HS-27A (cell line): Measurements from ENCODE around the gene MISP3.
"Not testable (repeated sequence)": the region's sequence is repeated elsewhere in the genome, so short reads cannot be mapped to it uniquely, and the experiment has no call there.

Experiments
- DNase-seq: peaks from one replicate; pipeline ENCODE4 v3.0.0-alpha.2; 2012; ENCODE audit warnings: low read depth, missing footprints

MISP3 gene

DNA sequence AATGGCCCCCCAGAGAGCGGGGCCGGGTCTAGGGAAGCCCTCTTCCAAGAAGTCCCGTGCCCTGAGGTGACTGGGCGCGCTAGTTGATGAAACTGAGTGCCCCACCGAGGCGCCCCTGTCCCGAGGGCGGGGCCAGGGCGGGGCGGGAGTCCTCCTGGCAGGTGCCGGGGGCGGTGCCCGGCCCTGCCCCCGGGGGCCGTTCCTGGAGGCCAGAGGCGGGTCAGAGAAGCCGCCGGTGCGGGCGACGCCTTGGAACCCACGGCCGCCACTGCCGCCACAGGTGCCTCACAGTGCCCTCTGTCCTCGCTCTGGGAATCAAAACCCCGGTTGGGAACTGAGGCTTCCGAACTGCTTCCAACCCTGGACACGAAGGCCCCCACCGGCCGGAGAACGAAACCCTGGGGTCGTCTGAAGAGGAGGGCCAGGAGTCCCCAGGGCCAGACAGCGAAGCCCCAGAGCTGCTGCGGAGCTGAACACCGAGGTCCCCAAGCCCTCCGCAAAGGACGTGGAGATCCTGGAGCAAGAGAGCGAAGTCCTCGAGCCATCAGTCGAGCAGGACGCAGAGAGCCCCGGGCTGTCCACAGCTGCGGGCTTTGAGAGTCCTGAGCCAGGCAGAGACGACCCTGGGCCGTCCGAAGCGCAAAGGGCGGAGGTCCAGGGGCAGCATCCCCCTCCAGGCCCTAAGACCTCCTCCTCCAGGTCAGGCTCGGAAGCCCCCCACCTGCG is at the start of gene MISP3:
Gene MISP3, plus strand, starts transcription at position 252 of the 726 bp plus-strand sequence. CDS start 524 bp downstream, outside the sequence.
- DNase-seq, result no peak

DNA sequence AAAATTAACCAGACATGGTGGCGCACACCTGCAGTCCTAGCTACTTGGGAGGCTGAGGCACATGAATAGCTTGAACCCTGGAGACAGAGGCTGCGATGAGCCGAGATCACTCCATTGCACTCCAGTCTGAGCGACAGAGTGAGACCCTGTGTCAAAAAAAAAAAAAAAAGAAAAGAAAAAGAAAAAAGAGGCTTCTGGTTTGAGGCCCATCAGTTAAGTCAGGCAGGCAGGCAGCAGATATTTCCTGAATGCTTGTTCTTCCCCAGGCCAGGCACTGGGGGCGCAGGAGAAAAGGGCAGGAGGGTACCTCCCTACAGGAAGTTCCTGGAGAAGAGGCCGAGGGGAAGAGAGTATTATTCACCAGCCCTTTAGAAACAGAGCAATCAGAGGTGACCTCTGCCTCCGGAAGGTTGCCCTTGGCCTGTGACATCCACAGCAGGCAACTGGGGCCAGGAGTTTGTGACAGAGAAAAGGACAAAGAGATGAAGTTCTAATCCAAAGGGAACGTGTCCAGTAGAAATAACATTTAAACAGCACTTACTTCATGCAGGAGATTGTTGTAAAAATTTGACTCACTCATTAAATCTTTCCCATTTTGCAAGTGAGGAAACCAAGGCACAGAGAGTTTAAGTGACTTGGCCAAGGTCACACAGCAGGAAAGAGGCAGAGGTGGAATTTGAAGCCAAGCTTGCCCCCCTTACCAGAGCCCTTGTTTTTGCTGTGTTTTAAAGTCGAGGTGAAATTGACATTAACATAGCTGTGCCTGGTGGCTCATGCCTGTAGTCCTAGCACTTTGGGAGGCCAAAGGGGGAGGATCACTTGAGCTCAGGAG is 49.0 kb upstream of the MISP3 start:
- no peak for DNase-seq

DNA sequence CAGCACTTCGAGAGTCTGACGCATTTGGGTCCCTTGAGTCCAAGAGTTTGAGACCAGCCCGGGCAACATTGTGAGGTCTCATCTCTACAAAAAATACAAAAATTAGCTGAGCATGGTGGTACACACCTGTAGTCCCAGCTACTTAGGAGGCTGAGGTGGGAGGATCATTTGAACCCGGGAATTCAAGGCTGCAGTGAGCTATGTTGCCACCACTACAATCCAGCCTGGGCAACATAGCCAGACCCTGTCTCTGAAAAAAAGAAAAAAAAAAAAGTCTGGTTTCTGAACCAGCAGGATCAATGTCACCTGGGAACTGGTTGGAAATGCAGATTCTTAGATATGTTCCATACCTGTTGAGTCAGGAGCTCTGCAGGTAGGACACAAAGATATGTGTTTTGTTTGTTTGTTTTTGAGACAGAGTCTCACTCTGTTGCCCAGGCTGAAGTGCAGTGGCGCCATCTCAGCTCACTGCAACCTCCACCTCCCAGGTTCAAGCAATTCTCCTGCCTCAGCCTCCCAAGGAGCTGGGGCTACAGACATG is 45.9 kb upstream of the MISP3 start:
- DNase-seq, result not testable (repeated sequence)

DNA sequence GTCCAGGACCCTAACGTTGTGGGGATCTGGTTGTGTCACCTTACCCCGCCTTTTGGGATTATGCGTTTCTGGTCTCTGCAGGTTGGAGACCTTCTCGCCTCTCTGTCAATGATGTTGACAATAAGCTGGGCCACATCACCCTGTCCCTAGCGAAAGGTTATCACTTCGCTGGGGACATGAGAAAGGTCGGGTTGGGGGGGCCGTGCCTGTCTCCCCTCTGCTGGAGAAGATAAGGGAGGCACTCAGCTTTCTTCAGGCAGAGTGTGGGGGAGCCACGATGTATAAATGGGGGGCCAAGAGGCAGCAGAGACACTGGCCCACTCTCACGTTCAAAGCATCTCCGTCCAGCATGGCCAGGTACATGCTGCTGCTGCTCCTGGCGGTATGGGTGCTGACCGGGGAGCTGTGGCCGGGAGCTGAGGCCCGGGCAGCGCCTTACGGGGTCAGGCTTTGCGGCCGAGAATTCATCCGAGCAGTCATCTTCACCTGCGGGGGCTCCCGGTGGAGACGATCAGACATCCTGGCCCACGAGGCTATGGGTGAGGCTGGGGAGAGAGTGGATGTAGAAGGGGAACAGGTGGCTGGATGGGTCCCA is 44.6 kb upstream of the MISP3 start, which contains the start of gene RLN3:
Gene RLN3, plus strand, starts transcription at position 293 of the 595 bp plus-strand sequence. Its CDS starts 57 bp downstream, at position 350.
- no peak for DNase-seq

DNA sequence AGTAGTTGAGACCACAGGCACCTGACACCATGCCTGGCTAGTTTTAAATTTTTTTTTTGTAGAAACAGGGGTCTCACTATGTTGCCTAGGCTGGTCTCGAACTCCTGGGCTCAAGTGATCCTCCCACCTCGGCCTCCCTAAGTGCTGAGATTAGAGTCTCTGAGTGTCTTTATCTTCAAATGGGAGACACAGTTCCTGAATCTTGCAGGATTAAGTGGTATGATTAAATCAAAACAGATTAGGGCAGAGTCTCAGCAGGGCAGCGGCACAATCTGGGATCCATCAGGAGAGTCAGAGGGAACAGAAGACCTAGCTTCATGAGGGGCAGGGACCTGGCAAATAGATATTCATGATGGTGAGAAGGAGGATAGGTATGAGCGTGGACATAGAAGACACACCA is 43.7 kb upstream of the MISP3 start:
- DNase-seq, result no peak

DNA sequence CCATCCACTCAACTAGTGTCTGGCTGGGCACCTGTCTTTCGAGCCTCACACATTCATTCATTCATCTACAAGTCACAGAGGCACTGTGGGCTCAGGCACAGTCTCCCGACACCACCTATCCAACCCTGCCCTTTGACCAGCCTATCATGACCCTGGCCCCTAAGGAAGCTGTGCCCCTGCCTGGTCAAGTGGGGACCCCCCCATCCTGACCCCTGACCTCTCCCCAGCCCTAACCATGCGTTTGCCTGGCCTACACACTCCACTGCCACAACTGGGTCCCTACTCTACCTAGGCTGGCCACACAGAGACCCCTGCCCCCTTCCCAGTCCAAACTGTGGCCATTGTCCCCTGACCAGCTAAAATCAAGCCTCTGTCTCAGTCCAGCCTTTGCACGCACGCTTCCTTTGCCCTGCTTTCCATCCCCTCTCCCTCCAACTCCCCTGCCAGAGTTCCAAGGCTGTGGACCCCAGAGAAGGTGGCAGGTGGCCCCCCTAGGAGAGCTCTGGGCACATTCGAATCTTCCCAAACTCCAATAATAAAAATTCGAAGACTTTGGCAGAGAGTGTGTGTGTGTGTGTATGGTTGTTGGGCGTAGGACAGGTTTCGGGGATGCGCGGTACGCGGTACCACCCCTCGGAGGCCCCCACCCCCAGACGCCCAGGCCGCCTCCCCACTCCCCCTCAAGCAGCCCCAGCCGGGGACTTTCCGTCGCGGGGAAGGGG is 41.4 kb upstream of the MISP3 start:
- DNase-seq, result no peak

DNA sequence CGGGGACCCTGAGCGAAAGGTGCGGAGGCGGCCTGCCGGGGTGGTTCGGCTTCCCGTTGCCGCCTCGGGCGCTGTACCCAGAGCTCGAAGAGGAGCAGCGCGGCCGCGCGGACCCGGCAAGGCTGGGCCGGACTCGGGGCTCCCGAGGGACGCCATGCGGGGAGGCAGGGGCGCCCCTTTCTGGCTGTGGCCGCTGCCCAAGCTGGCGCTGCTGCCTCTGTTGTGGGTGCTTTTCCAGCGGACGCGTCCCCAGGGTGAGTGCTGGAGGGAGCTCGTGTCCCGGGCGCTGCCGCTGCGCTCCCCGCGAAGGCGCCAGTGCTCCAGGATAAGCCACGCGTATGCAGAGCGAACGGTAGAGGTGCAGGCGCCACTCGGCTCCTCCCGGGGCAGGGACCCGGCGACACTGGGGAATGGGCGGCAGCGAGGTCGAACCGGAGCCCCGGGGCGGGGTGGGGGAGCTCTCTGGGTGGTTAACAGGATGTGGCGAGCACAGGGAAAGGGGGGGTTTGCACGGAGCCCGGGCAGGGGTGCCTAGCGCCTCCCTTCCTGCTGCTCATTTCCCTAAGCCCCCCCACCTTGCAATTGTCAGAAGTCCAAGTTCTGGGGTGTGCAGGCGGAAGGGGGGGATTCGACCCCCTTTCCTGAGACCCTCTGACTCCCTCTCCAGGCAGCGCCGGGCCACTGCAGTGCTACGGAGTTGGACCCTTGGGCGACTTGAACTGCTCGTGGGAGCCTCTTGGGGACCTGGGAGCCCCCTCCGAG is 40.7 kb upstream of the MISP3 start, which contains the start of gene IL27RA:
Gene IL27RA, plus strand, starts transcription at position 44 of the 762 bp plus-strand sequence. Its CDS starts 111 bp downstream, at position 155.
- no peak for DNase-seq

DNA sequence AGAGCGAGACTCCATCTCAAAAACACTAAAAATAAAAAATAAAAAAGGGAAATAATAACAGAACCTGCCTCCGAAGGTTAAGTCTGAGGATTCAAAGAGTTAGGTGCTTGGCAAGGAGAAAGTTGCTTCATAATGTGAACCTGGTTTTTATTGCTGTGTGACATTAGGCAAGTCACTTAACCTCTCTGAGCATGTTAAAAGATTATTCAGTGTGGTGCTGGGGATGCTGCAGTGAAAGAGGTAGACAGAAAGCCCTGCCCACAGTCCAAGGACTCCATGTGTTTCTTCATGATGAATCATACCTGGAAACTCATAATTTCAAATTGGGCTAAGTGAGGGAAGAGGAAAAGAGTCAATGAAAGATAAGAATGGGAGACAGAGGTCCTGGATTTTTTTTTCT is 38.6 kb upstream of the MISP3 start:
- no peak for DNase-seq

DNA sequence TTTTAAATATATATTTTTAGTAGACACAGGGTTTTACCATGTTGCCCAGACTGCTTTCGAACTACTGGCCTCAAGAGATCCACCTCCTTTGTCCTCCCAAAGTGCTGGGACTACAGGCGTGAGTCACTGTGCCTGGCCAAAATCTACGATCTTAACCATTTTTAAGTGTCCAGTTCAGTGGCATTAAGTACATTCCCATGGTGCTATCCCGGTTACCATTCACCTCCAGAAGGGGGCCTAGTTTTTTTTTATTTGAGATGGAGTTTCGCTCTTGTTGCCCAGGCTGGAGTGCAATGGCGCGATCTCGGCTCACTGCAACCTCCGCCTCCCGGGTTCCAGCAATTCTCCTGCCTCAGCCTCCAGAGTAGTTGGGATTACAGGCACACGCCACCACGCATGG is 37.4 kb upstream of the MISP3 start:
- DNase-seq, result not testable (repeated sequence)

DNA sequence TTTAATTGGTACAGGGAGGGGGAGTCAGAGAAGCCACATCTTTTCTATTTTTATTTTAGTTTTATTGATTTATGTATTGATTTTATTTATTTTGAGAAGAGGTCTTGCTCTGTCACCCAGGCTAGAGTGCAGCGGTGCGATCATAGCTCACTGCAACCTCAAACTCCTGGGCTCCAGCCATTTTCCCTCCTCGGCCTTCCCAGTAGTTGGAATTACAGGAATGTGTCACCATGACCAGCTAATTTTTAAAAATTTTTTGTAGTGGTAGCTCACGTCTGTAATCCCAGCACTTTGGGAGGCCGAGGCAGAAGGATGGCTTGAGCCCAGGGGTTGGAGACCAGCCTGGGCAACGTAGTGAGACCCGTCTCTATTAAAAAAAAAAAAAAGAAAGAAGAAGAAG is 36.9 kb upstream of the MISP3 start:
- no peak for DNase-seq

DNA sequence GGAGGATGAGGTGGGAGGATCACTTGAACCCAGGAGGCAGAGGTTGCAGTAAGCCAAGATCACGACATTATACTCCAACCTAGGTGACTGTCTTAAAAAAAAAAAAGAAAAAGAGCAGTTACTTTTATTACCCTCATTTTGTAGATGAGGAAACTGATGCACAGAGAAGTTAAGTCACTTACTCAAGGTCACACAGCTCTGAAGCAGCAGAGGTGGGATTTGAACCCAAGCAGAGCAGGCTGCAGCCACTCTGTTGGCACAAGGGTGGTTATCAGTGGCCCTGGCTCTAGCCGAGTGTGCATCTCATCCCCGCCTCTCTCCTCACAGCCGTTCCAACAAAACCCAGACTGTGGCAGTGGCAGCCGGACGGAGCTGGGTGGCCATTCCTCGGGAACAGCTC is 33.4 kb upstream of the MISP3 start:
- no peak for DNase-seq

DNA sequence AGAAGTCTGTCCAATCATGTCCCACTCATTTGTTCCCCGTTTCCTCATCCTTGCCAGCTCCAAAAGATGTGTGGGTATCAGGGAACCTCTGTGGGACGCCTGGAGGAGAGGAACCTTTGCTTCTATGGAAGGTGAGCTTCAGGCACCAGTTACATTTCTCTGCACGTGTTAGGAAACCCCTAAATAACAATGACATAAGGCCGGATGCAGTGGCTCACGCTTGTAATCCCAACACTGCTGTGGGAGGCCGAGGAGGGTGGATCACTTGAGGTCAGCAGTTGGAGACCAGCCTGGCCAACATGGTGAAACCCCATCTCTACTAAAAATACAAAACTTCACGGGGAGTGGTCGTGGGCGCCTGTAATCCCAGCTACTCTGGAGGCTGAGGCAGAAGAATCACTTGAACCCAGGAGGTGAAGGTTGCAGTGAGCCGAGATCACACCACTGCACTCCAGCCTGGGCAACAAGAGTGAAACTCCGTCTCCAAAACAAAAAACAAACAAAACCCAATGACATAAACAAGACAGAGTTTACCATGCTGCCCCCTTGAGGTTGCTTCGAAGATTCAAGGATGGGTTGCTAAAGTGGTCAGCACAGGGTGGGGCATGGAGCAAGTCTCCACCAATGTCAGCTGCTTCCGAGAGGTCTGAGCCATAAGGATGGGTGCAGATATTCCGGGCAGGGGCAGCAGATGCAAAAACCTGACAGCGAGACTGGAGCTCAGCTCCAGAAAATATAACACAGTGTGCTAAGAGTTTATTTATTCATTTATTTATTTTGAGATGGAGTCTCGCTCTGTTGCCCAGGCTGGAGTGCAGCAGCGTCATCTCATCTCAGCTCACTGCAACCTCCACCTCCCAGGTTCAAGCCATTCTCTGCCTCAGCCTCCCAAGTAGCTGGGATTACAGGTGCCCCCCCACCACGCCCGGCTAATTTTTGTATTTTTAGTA is 29.7 kb upstream of the MISP3 start:
- DNase-seq, result not testable (repeated sequence)

DNA sequence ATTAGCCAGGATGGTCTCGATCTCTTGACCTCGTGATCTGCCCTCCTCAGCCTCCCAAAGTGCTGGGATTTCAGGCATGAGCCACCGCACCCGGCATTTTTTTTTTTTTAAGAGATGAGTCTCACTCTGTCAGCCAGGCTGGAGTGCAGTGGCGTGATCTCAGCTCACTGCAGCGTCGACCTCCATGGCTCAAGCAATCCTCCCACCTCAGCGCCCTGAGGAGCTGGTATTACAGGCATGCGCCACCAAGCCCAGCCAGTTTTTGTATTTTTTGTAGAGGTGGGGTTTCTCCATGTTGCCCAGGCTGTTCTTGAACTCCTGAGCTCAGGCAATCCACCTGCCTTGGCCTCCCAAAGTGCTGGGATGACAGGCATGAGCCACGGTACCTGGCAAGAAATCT is 24.7 kb upstream of the MISP3 start:
- not testable (repeated sequence) for DNase-seq

DNA sequence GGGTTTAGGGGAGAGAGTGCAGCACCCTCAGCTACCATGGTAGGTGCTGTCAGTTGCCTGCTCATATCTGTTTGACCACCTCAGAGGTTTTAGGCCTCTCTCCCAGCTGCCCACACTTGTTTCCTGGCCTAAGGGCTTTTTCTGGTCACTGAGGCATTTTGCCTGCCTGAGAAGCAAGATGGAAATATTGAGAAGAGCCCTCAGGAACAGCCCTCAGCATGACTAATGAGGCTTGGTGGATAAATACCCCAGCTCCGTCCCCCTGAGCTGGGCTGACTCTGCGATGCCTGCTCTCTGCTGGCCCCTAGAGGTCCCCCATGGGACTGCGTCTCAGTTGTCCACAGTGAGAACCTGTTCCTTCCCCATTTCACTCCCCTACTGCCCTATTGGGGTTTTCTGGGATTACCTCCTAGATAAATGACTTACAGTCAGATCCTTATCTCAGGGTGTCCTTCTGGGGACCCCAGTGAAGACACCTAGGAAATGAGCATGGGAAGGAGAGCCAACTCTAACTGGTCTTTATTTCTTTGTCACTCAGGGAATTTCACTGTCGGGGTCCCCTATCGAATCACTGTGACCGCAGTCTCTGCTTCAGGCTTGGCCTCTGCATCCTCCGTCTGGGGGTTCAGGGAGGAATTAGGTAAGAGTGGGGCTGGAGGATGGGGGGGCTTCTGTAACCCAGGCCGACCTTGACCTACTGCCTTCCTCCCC is 24.0 kb upstream of the MISP3 start:
- DNase-seq, result no peak

DNA sequence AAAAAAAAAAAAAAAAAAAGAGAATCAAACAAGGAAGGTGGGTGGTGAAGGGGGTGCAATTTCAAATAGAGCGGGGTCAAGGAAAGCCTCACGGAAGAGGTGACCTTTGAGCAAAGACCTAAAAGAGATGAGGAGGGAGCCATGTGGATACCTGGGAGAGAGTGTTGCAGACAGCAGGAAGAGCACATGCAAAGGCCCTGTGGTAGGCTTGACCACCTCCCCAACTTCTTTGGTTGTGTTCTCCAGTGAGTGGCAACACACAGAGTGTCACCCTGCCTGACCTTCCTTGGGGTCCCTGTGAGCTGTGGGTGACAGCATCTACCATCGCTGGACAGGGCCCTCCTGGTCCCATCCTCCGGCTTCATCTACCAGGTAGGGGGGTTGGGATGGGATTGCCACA is 22.1 kb upstream of the MISP3 start:
- no peak for DNase-seq

DNA sequence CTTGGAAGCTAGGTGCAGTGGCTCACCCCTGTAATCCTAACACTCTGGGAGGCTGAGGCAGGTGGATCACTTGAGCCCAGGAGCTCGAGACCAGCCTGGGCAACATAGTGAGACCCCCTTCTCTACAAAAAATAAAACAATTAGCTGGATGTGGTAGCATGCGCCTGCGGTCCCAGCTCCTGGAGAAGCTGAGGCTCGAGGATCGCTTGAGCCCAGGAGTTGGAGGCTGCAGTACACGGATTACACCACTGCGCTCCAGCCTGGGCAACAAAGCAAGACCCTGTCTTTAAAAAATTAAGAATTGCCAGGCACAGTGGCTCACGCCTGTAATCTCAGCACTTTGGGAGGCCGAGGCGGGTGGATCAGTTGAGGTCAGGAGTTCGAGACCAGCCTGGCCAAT is 21.6 kb upstream of the MISP3 start:
- not testable (repeated sequence) for DNase-seq

DNA sequence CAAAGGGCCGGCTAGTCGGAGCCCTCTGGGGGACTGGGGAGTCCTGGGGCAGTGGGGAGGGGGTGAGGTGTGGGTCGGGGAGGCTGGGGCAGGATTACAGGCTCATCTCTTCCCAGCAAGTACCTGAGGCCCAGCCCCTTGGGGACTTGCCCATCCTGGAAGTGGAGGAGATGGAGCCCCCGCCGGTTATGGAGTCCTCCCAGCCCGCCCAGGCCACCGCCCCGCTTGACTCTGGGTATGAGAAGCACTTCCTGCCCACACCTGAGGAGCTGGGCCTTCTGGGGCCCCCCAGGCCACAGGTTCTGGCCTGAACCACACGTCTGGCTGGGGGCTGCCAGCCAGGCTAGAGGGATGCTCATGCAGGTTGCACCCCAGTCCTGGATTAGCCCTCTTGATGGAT is 20.6 kb upstream of the MISP3 start:
- no peak for DNase-seq

DNA sequence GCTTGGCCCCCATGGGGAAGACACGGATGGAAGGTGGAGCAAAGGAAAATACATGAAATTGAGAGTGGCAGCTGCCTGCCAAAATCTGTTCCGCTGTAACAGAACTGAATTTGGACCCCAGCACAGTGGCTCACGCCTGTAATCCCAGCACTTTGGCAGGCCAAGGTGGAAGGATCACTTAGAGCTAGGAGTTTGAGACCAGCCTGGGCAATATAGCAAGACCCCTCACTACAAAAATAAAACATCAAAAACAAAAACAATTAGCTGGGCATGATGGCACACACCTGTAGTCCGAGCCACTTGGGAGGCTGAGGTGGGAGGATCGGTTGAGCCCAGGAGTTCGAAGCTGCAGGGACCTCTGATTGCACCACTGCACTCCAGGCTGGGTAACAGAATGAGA is 20.1 kb upstream of the MISP3 start:
- DNase-seq, result no peak

DNA sequence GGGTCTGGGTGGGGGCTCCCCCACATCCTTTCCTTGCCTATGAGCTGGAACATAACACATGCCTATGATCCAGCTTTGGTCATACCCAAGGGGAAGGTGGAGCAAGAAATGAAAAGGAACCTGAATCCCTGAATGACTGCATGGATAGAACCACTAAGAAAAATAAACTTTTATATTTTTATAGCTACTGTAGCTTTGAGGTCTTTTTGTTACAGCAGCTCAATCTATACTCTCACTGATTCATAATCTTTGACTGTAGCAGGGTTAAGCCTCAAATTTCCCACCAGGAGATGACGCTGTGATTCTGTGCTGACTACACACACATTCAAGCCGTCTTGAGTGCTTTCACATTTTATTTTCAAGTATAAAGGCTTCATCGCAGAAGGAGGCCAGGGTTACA is 19.6 kb upstream of the MISP3 start:
- no peak for DNase-seq
